SK-N-MC (cell line): ENCODE measurements around the gene IFNAR1.

Experiments used
- EZH2 ChIP-seq: fragments of 200-600 bp; sonication (generic); IDR thresholded peaks from one replicate; pipeline ENCODE4 v1.6.1; 2017; ENCODE audit warnings: antibody characterized with exemption
- FOXP2 ChIP-seq: optimal IDR thresholded peaks from 2 replicates; pipeline ENCODE3; 2011; ENCODE audit warnings: mild to moderate bottlenecking, moderate library complexity; ENCODE audit not compliant: insufficient read depth; ENCODE audit errors: extremely low read length, control extremely low read depth
- POLR2AphosphoS5 ChIP-seq: IDR thresholded peaks from 2 replicates; pipeline ENCODE4 v1.6.1; 2012; ENCODE audit warnings: mild to moderate bottlenecking, low read depth, low read length, borderline replicate concordance

GRCh38 chr21:33283203-33283602 lies 41.6 kb upstream of the IFNAR1 start:
- TF ChIP-seq POLR2AphosphoS5: no peak
- TF ChIP-seq EZH2: no peak
- no peak for TF ChIP-seq FOXP2
